GM18868 (cell line): Measurements from ENCODE around the gene SPIB.

Experiments used
- ATAC-seq: cut with Tn5 transposase; IDR thresholded peaks from one replicate; pipeline ENCODE4 v1.9.1; 2021; ENCODE audit warnings: mild to moderate bottlenecking, moderate library complexity; ENCODE audit not compliant: unreplicated experiment

The SPIB gene

GRCh38 chr19:50418176-50419021, at the start of gene SPIB:
TSS of gene SPIB (plus strand) at chr19:50418938. CDS start at chr19:50418963, 25 bp downstream.
- ATAC-seq = no peak

- ATAC-seq = no peak
Measured at GRCh38 chr19:50371914-50372475, 46.7 kb upstream of the SPIB start.

- peak; percentile 88 for ATAC-seq
Measured at GRCh38 chr19:50376166-50377050, 42.3 kb upstream of the SPIB start, which contains the start of gene NR1H2. TSS of gene NR1H2 (plus strand) at chr19:50376457. CDS start at chr19:50377606, 1,149 bp downstream.

GRCh38 chr19:50377051-50377461, 41.7 kb upstream of the SPIB start:
- peak; percentile 12 for ATAC-seq

GRCh38 chr19:50377517-50377916, 41.2 kb upstream of the SPIB start:
- ATAC-seq = no peak

- ATAC-seq = no peak
Measured at GRCh38 chr19:50378169-50378862, 40.4 kb upstream of the SPIB start.

GRCh38 chr19:50378863-50379236, 39.9 kb upstream of the SPIB start:
- ATAC-seq = no peak

GRCh38 chr19:50379602-50380001, 39.1 kb upstream of the SPIB start:
- ATAC-seq = no peak

GRCh38 chr19:50380137-50380536, 38.6 kb upstream of the SPIB start:
- ATAC-seq = no peak

GRCh38 chr19:50380751-50381151, 38.0 kb upstream of the SPIB start:
- ATAC-seq = no peak

- ATAC-seq = no peak
Measured at GRCh38 chr19:50381881-50382729, 36.6 kb upstream of the SPIB start.

- ATAC-seq = peak; percentile 9
Measured at GRCh38 chr19:50383001-50383851, 35.5 kb upstream of the SPIB start.

GRCh38 chr19:50383852-50384684, 34.7 kb upstream of the SPIB start, which contains the start of gene POLD1:
TSS of gene POLD1 (plus strand) at chr19:50384347. CDS start at chr19:50398852, 14,505 bp downstream.
- peak; percentile 80 for ATAC-seq

GRCh38 chr19:50384685-50385535, 33.8 kb upstream of the SPIB start:
- ATAC-seq = no peak

GRCh38 chr19:50387176-50387867, 31.4 kb upstream of the SPIB start:
- no peak for ATAC-seq

GRCh38 chr19:50387868-50388245, 30.9 kb upstream of the SPIB start:
- ATAC-seq = no peak
